Measurements from ENCODE around the gene GDF7.

GRCh38 chr2:20724500-20725053, 57.6 kb downstream of the GDF7 start:
- TF ChIP-seq, protein P1, sequence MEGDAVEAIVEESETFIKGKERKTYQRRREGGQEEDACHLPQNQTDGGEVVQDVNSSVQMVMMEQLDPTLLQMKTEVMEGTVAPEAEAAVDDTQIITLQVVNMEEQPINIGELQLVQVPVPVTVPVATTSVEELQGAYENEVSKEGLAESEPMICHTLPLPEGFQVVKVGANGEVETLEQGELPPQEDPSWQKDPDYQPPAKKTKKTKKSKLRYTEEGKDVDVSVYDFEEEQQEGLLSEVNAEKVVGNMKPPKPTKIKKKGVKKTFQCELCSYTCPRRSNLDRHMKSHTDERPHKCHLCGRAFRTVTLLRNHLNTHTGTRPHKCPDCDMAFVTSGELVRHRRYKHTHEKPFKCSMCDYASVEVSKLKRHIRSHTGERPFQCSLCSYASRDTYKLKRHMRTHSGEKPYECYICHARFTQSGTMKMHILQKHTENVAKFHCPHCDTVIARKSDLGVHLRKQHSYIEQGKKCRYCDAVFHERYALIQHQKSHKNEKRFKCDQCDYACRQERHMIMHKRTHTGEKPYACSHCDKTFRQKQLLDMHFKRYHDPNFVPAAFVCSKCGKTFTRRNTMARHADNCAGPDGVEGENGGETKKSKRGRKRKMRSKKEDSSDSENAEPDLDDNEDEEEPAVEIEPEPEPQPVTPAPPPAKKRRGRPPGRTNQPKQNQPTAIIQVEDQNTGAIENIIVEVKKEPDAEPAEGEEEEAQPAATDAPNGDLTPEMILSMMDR (IDR thresholded peaks at IDR 0.05), result no peak
- TF ChIP-seq POLR2A (IDR thresholded peaks at IDR 0.05) (no peak), POLR2AphosphoS5 (IDR thresholded peaks at IDR 0.05) (no peak)
